RWPE2 (cell line): ENCODE measurements around the gene CNOT2.
"Not testable (repeated sequence)": the region's sequence is repeated elsewhere in the genome, so short reads cannot be mapped to it uniquely, and the experiment has no call there.

Experiments
- ATAC-seq: fragments of 200-7000 bp; cut with Tn5 transposase; 3 replicates; pipeline ENCODE4 v1.9.1; 2021; ENCODE audit warnings: low read depth
- DNase-seq: peaks from one replicate; pipeline ENCODE4 v3.0.0-alpha.2; 2020; ENCODE audit warnings: low spot score
- H3K27ac ChIP-seq: fragments of 450-650 bp; 2 replicates; pipeline ENCODE4 v1.5.1; 2017; ENCODE audit warnings: mild to moderate bottlenecking; ENCODE audit not compliant: poor library complexity, severe bottlenecking
- H3K27me3 ChIP-seq: fragments of 250-450 bp; sonication (Bioruptor Pico); 2 replicates; pipeline ENCODE4 v1.5.1; 2021; ENCODE audit warnings: mild to moderate bottlenecking, moderate library complexity; ENCODE audit not compliant: insufficient read depth, poor library complexity, severe bottlenecking
- H3K36me3 ChIP-seq: fragments of 250-450 bp; sonication (Bioruptor Pico); 2 replicates; pipeline ENCODE4 v1.5.1; 2020; ENCODE audit warnings: low read depth, mild to moderate bottlenecking, moderate library complexity
- H3K4me1 ChIP-seq: fragments of 250-450 bp; sonication (Bioruptor Pico); 2 replicates; pipeline ENCODE4 v1.5.1; 2021; ENCODE audit warnings: mild to moderate bottlenecking, moderate library complexity; ENCODE audit not compliant: insufficient read depth, poor library complexity, severe bottlenecking
- H3K4me3 ChIP-seq: fragments of 250-450 bp; sonication (Bioruptor Pico); 2 replicates; pipeline ENCODE4 v1.5.1; 2021; ENCODE audit warnings: mild to moderate bottlenecking, moderate library complexity; ENCODE audit not compliant: severe bottlenecking
- H3K9me3 ChIP-seq: fragments of 250-450 bp; sonication (Bioruptor Pico); 2 replicates; pipeline ENCODE4 v1.5.1; 2021; ENCODE audit warnings: mild to moderate bottlenecking, moderate library complexity; ENCODE audit not compliant: severe bottlenecking
- CTCF ChIP-seq: fragments of 450-650 bp; IDR thresholded peaks from one replicate; pipeline ENCODE4 v1.5.1; 2017; ENCODE audit warnings: mild to moderate bottlenecking, moderate library complexity; ENCODE audit not compliant: poor library complexity, severe bottlenecking

The CNOT2 gene

GRCh38 chr12:70386771-70387170 lies 143.5 kb downstream of the CNOT2 start:
- H3K27me3 ChIP-seq, result no peaks in the 10 kb centered on the region
- no peak for TF ChIP-seq CTCF
- H3K36me3 ChIP-seq, result no peaks in the 10 kb centered on the region
- H3K9me3 ChIP-seq, result no peaks in the 10 kb centered on the region
- no peak overlapping the region for H3K27ac ChIP-seq
- H3K4me3 ChIP-seq, result no peak overlapping the region
- no peaks in the 10 kb centered on the region for H3K4me1 ChIP-seq
- no peak for ATAC-seq
- DNase-seq, result no peak

- Histone ChIP-seq H3K27me3 (no peaks in the 10 kb centered on the region), H3K36me3 (no peaks in the 10 kb centered on the region), H3K4me1 (peaks cover 10% of the 10 kb centered on the region), H3K4me3 (no peak overlapping the region), H3K27ac (no peak overlapping the region), H3K9me3 (no peaks in the 10 kb centered on the region)
- TF ChIP-seq CTCF, result no peak
- no peak for ATAC-seq
- DNase-seq, result no peak
Measured at GRCh38 chr12:70389678-70390077, 146.4 kb downstream of the CNOT2 start.

- not testable (repeated sequence) for H3K4me1 ChIP-seq, H3K36me3 ChIP-seq, H3K9me3 ChIP-seq, H3K27me3 ChIP-seq, H3K4me3 ChIP-seq, DNase-seq, H3K27ac ChIP-seq, ATAC-seq
Measured at GRCh38 chr12:70392631-70393030, 149.4 kb downstream of the CNOT2 start.

GRCh38 chr12:70393787-70394499 lies 150.7 kb downstream of the CNOT2 start:
- Histone ChIP-seq H3K27ac (no peak overlapping the region), H3K27me3 (no peaks in the 10 kb centered on the region), H3K36me3 (no peaks in the 10 kb centered on the region), H3K4me1 (peaks cover 10% of the 10 kb centered on the region), H3K4me3 (no peak overlapping the region), H3K9me3 (no peaks in the 10 kb centered on the region)
- DNase-seq, result no peak
- ATAC-seq, result peak; percentile 79
- TF ChIP-seq CTCF, result no peak

GRCh38 chr12:70398002-70398401 lies 154.8 kb downstream of the CNOT2 start:
- no peak for TF ChIP-seq CTCF
- no peak for DNase-seq
- Histone ChIP-seq H3K9me3 (no peaks in the 10 kb centered on the region), H3K36me3 (no peaks in the 10 kb centered on the region), H3K4me1 (peaks cover 10% of the 10 kb centered on the region), H3K27me3 (no peaks in the 10 kb centered on the region), H3K4me3 (no peak overlapping the region), H3K27ac (no peak overlapping the region)
- ATAC-seq, result no peak
